Fibroblast of peridontal ligament (primary cell): ENCODE results near the gene ECD.
"Not testable (repeated sequence)": the region's sequence is repeated elsewhere in the genome, so short reads cannot be mapped to it uniquely, and the experiment has no call there.

Experiments used
- DNase-seq: peaks from one replicate; pipeline ENCODE4 v3.0.0-alpha.2; 2010; ENCODE audit errors: extremely low read depth

ECD gene

GRCh38 chr10:73159038-73159648 is 8.7 kb downstream of the ECD start:
- peak; percentile 76 for DNase-seq

GRCh38 chr10:73156054-73156453 is 11.8 kb downstream of the ECD start:
- DNase-seq = no peak

- DNase-seq = no peak
These were observed 15.8 kb downstream of the ECD start for GRCh38 chr10:73152009-73152408.

- not testable (repeated sequence) for DNase-seq
These were observed 17.0 kb downstream of the ECD start for GRCh38 chr10:73150633-73151413.

- DNase-seq = no peak
These were observed 26.2 kb downstream of the ECD start for GRCh38 chr10:73141603-73142002.

- peak; percentile 65 for DNase-seq
These were observed 28.6 kb downstream of the ECD start for GRCh38 chr10:73139251-73139650.

GRCh38 chr10:73136627-73137026 is 31.2 kb downstream of the ECD start:
- DNase-seq = no peak

- no peak for DNase-seq
These were observed 33.1 kb downstream of the ECD start for GRCh38 chr10:73134727-73135126.

- DNase-seq = no peak
These were observed 35.7 kb downstream of the ECD start for GRCh38 chr10:73131913-73132686.

- no peak for DNase-seq
These were observed 36.5 kb downstream of the ECD start for GRCh38 chr10:73131301-73131700.

- no peak for DNase-seq
These were observed 41.5 kb downstream of the ECD start for GRCh38 chr10:73126343-73126742.

- DNase-seq = no peak
These were observed 47.9 kb downstream of the ECD start for GRCh38 chr10:73119952-73120351.

GRCh38 chr10:73119457-73119856 is 48.4 kb downstream of the ECD start:
- no peak for DNase-seq

GRCh38 chr10:73117976-73118743 is 49.6 kb downstream of the ECD start:
- peak; percentile 54 for DNase-seq

GRCh38 chr10:73116017-73116416 is 51.8 kb downstream of the ECD start:
- DNase-seq = no peak

- peak; percentile 48 for DNase-seq
These were observed 54.3 kb downstream of the ECD start for GRCh38 chr10:73113551-73113950.

GRCh38 chr10:73112032-73112431 is 55.8 kb downstream of the ECD start:
- DNase-seq = not testable (repeated sequence)

GRCh38 chr10:73110345-73110849 is 57.4 kb downstream of the ECD start, which contains the start of gene NUDT13:
Gene NUDT13, plus strand, starts transcription at chr10:73110455. Its CDS starts 3,911 bp downstream, at chr10:73114366.
- DNase-seq = peak; percentile 83

- DNase-seq = not testable (repeated sequence)
These were observed 58.6 kb downstream of the ECD start for GRCh38 chr10:73109248-73109652.

GRCh38 chr10:73106301-73106700 is 61.5 kb downstream of the ECD start:
- DNase-seq = no peak

- DNase-seq = peak; percentile 69
These were observed 68.7 kb downstream of the ECD start for GRCh38 chr10:73099141-73099540.

- no peak for DNase-seq
These were observed 70.5 kb downstream of the ECD start for GRCh38 chr10:73097305-73097670.
